Panc1 (cell line): ENCODE results near the gene DCAF15. TPM values are rescaled to one million over a fixed set of nuclear protein-coding genes. Genes with fewer than 3 reads are reported as not detected.

Source experiments
- ATAC-seq: fragments of 200-7000 bp; cut with Tn5 transposase; 2 replicates; pipeline ENCODE4 v1.9.1; 2020; ENCODE audit warnings: mild to moderate bottlenecking, moderate library complexity
- BruUV-seq: library from RNA; stranded (reverse); fragments of 400-500 nt; replicated peaks from 2 replicates; lab custom pipeline; 2021; lab: Mats Ljungman, UMichigan
- CTCF ChIA-PET: fragments of 300-600 bp; sonication (Branson Sonifier 250); formaldehyde crosslinking; loops from one replicate; lab custom pipeline; 2022; ENCODE audit warnings: antibody characterized with exemption; lab: Charles Lee
- POLR2A ChIA-PET: fragments of 300-600 bp; sonication (Branson Sonifier 250); formaldehyde crosslinking; loops from one replicate; lab custom pipeline; 2022; ENCODE audit warnings: antibody characterized with exemption; lab: Charles Lee
- DNase-seq: peaks from one replicate; pipeline ENCODE4 v3.0.0-alpha.2; 2010; ENCODE audit warnings: low read depth, low spot score
- H3K27ac ChIP-seq: 2 replicates; pipeline ENCODE4 v1.5.1; 2011; ENCODE audit warnings: mild to moderate bottlenecking, low read length, inconsistent platforms
- H3K27me3 ChIP-seq: fragments of 200-500 bp; sonication (Bioruptor generic); 2 replicates; pipeline ENCODE4 v1.6.0; 2014; ENCODE audit warnings: low read length, inconsistent platforms; ENCODE audit not compliant: control insufficient read depth, insufficient read depth
- H3K36me3 ChIP-seq: fragments of 200-500 bp; sonication (Bioruptor generic); 2 replicates; pipeline ENCODE4 v1.5.1; 2014; ENCODE audit warnings: inconsistent platforms, mild to moderate bottlenecking, low read length, moderate library complexity; ENCODE audit not compliant: control insufficient read depth, insufficient read depth
- H3K4me1 ChIP-seq: 2 replicates; pipeline ENCODE4 v1.5.1; 2011; ENCODE audit warnings: inconsistent platforms, mild to moderate bottlenecking, low read length, moderate library complexity; ENCODE audit not compliant: control insufficient read depth, insufficient read depth
- H3K4me3 ChIP-seq, 2 experiments: 2 replicates each; pipeline ENCODE4 v1.5.1; 2011 to 2012; ENCODE audit warnings: low read depth in 2 of 2, low read length in 2 of 2, mild to moderate bottlenecking in 2 of 2, inconsistent platforms in 1 of 2, moderate library complexity in 1 of 2
- H3K9me3 ChIP-seq: fragments of 200-500 bp; sonication (Bioruptor generic); 2 replicates; pipeline ENCODE4 v1.5.1; 2014; ENCODE audit warnings: low read depth, mild to moderate bottlenecking, inconsistent platforms, low read length, moderate library complexity; ENCODE audit not compliant: control insufficient read depth, insufficient read depth
- CTCF ChIP-seq: fragments of 450-650 bp; IDR thresholded peaks from 2 replicates; pipeline ENCODE4 v1.5.1; 2017; ENCODE audit warnings: mild to moderate bottlenecking
- POLR2AphosphoS5 ChIP-seq: IDR thresholded peaks from 2 replicates; pipeline ENCODE4 v1.6.1; 2012; ENCODE audit warnings: mild to moderate bottlenecking, low read depth, low read length, moderate library complexity
- REST ChIP-seq, 2 experiments: IDR thresholded peaks; 2 replicates each; pipeline ENCODE4 v1.6.1; 2011 to 2012; ENCODE audit warnings: low read depth in 2 of 2, control low read depth in 1 of 2, low read length in 1 of 2, mild to moderate bottlenecking in 1 of 2, moderate library complexity in 1 of 2; ENCODE audit not compliant: insufficient read depth in 1 of 2
- SIN3A ChIP-seq: IDR thresholded peaks from 2 replicates; pipeline ENCODE4 v1.6.1; 2012; ENCODE audit warnings: low read depth, mild to moderate bottlenecking, low read length, moderate library complexity, borderline replicate concordance; ENCODE audit not compliant: insufficient read depth
- TCF7L2 ChIP-seq: IDR thresholded peaks from 2 replicates; pipeline ENCODE4 v1.6.1; 2011; ENCODE audit warnings: mild to moderate bottlenecking, low read depth, low read length, inconsistent platforms
- in situ Hi-C: cut with HindIII; loops from 2 replicates; pipeline ENCODE4 v1.10.0; 2016; ENCODE audit warnings: low sequenced_read_pairs, low pct_unique_long_range_greater_than_20kb
- intact Hi-C: fragments of 100-400 bp; cut with micrococcal nuclease; formaldehyde crosslinking; loops from one replicate; pipeline ENCODE4 v1.10.0; 2022; ENCODE audit not compliant: unreplicated experiment
- total RNA-seq: library from RNA; stranded (reverse); gene quantifications from one replicate; pipeline ENCODE4 v1.2.1, GENCODE V29; 2021; ENCODE audit not compliant: unreplicated experiment

DCAF15 gene
- total RNA-seq, 1 experiment from 2014 or later, result 38.8 TPM

- BruUV-seq, result no TSS peak
- no peaks in the 10 kb centered on the region for H3K27me3 ChIP-seq
- H3K4me3 ChIP-seq, result no peak overlapping the region
- no peak overlapping the region for H3K27ac ChIP-seq
- in situ Hi-C loops, result no loop called here
- POLR2A ChIA-PET, result interaction anchor here (0.7 kb wide), 1 partner anchor 83 kb away, joined by 4 read pairs; no protein-coding TSS in a partner anchor
- intact Hi-C loops, result no loop called here
- peaks cover 8% of the 10 kb centered on the region for H3K4me1 ChIP-seq
- DNase-seq (no peak), ATAC-seq (no peak)
- no peak for TF ChIP-seq TCF7L2
- TF ChIP-seq SIN3A, result no peak
- no peak for TF ChIP-seq REST (IDR thresholded peaks at IDR 0.05; ENCODE audit: insufficient read depth in 1 of 2, low read depth in 2 of 2, low read length in 1 of 2)
- TF ChIP-seq POLR2AphosphoS5, result no peak
- TF ChIP-seq CTCF, result no peak
- H3K9me3 ChIP-seq, result no peaks in the 10 kb centered on the region
- CTCF ChIA-PET, result interaction anchor here (0.8 kb wide), 1 partner anchor 63 kb away, joined by 3 read pairs; no protein-coding TSS in a partner anchor
- H3K36me3 ChIP-seq, result no peaks in the 10 kb centered on the region
Observed at GRCh38 chr19:13990085-13990484, 37.8 kb downstream of the DCAF15 start.

GRCh38 chr19:13992025-13992424 is 39.7 kb downstream of the DCAF15 start:
- in situ Hi-C loops, result no loop called here
- H3K27ac ChIP-seq, result no peak overlapping the region
- no peak for DNase-seq
- POLR2A ChIA-PET, result no interaction called here
- intact Hi-C loops, result no loop called here
- CTCF ChIA-PET, result no interaction called here
- TF ChIP-seq CTCF, result no peak
- TF ChIP-seq POLR2AphosphoS5, result no peak
- TF ChIP-seq REST (IDR thresholded peaks at IDR 0.05; ENCODE audit: insufficient read depth in 1 of 2, low read depth in 2 of 2, low read length in 1 of 2), result no peak
- no peak for TF ChIP-seq SIN3A
- TF ChIP-seq TCF7L2, result no peak
- no peak overlapping the region for H3K4me3 ChIP-seq
- H3K27me3 ChIP-seq, result no peaks in the 10 kb centered on the region
- H3K36me3 ChIP-seq, result no peaks in the 10 kb centered on the region
- no peaks in the 10 kb centered on the region for H3K9me3 ChIP-seq
- peaks cover 4% of the 10 kb centered on the region for H3K4me1 ChIP-seq
- ATAC-seq, result no peak
- BruUV-seq, result no TSS peak
